BLaER1 treated with 17β-estradiol and CSF1 and Interleukin-3, amounts not matched to agents 10 nM and 100 nM (cell line): ENCODE results near the gene REPS2.

Source experiments
- H3K27ac ChIP-seq, 11 experiments: shearing (Covaris generic); formaldehyde crosslinking; 2 replicates each; pipeline ENCODE4 v1.8.1; 2022
- H3K27me3 ChIP-seq, 11 experiments: shearing (Covaris generic); formaldehyde crosslinking; 2 replicates each; pipeline ENCODE4 v1.8.1; 2022
- H3K36me3 ChIP-seq, 11 experiments: shearing (Covaris generic); formaldehyde crosslinking; 2 replicates each; pipeline ENCODE4 v1.8.1; 2022
- H3K4me1 ChIP-seq, 10 experiments: shearing (Covaris generic); formaldehyde crosslinking; 2 replicates each; pipeline ENCODE4 v1.8.1; 2022
- H3K4me2 ChIP-seq, 11 experiments: shearing (Covaris generic); formaldehyde crosslinking; 2 replicates each; pipeline ENCODE4 v1.8.1; 2022
- H3K4me3 ChIP-seq, 10 experiments: shearing (Covaris generic); formaldehyde crosslinking; 2 replicates each; pipeline ENCODE4 v1.8.1; 2022
- H3K9ac ChIP-seq, 11 experiments: shearing (Covaris generic); formaldehyde crosslinking; 2 replicates each; pipeline ENCODE4 v1.8.1; 2022
- H3K9me3 ChIP-seq, 11 experiments: shearing (Covaris generic); formaldehyde crosslinking; replicated peaks in 1 of 11; 2 replicates each; pipeline ENCODE4 v1.8.1; 2022
- H4K20me1 ChIP-seq, 11 experiments: shearing (Covaris generic); formaldehyde crosslinking; 2 replicates each; pipeline ENCODE4 v1.8.1; 2022
- Cebpa-rat ChIP-seq, 11 experiments: shearing (Covaris generic); IDR thresholded peaks; 2 replicates each; pipeline ENCODE4 v1.8.1; 2022

Gene REPS2

GRCh38 chrX:17081968-17082367, 135.5 kb downstream of the REPS2 start:
- H3K4me2 ChIP-seq = peak overlapping the region in 1 of 11 experiments; percentile 24; a peak in 1 of 22 replicates
- H3K4me1 ChIP-seq = 0 out of 20 replicates have a peak, but pooled peaks cover 0 to 4% (median 0%) of the 10 kb centered on the region in 10 experiments
- no peak for TF ChIP-seq Cebpa-rat (IDR thresholded peaks at IDR 0.05)
- H3K9me3 ChIP-seq = no peaks in the 10 kb centered on the region
- no peaks in the 10 kb centered on the region for H3K36me3 ChIP-seq
- peaks cover 0 to 7% (median 0%) of the 10 kb centered on the region in 11 experiments; a peak in 5 of 22 replicates for H4K20me1 ChIP-seq
- H3K9ac ChIP-seq = no peak overlapping the region
- no peak overlapping the region for H3K27ac ChIP-seq
- H3K27me3 ChIP-seq = peaks cover 100% of the 10 kb centered on the region in 11 experiments
- no peak overlapping the region for H3K4me3 ChIP-seq

GRCh38 chrX:17082831-17083230, 136.4 kb downstream of the REPS2 start:
- Histone ChIP-seq H3K27ac (no peak overlapping the region), H3K9me3 (peaks cover 0 to 6% (median 0%) of the 10 kb centered on the region in 11 experiments; a peak in 1 of 22 replicates), H3K36me3 (no peaks in the 10 kb centered on the region), H3K4me3 (no peak overlapping the region), H3K9ac (no peak overlapping the region), H3K27me3 (peaks cover 100% of the 10 kb centered on the region in 11 experiments), H4K20me1 (peaks cover 0 to 4% (median 0%) of the 10 kb centered on the region in 11 experiments; a peak in 4 of 22 replicates), H3K4me2 (no peak overlapping the region), H3K4me1 (0 out of 20 replicates have a peak, but pooled peaks cover 0 to 4% (median 0%) of the 10 kb centered on the region in 10 experiments)
- no peak for TF ChIP-seq Cebpa-rat (IDR thresholded peaks at IDR 0.05)

GRCh38 chrX:17086317-17086716, 139.9 kb downstream of the REPS2 start:
- H3K4me3 ChIP-seq = no peak overlapping the region
- no peaks in the 10 kb centered on the region for H3K36me3 ChIP-seq
- TF ChIP-seq Cebpa-rat (IDR thresholded peaks at IDR 0.05) = no peak
- no peak overlapping the region for H3K27ac ChIP-seq
- H3K4me2 ChIP-seq = no peak overlapping the region
- H3K9ac ChIP-seq = no peak overlapping the region
- H3K27me3 ChIP-seq = peaks cover 97 to 100% (median 98%) of the 10 kb centered on the region in 11 experiments
- no peaks in the 10 kb centered on the region; a peak in 1 of 22 replicates for H4K20me1 ChIP-seq
- peaks cover 0 to 18% (median 4%) of the 10 kb centered on the region in 11 experiments; a peak in 9 of 22 replicates for H3K9me3 ChIP-seq
- H3K4me1 ChIP-seq = 0 out of 20 replicates have a peak, but pooled peaks cover 0 to 4% (median 0%) of the 10 kb centered on the region in 10 experiments

DNA sequence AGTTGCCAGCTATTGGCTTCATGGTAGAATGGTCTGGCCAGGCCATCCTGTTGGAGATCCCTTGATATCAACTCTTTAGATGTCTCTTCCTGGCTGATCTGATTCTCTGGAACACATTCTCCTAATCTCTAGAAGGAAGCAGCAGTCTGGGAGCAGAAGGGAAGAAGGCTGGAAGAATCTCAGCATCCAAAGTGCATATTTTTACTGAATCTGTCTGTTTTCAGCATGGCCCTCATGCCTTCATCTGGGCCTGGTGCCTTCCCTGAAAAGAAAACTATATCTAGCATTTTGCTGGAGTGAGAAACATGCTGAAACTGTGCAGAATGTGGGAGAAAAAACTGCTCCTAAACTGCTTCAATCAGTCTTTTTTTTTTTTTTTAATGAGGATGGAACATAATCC, 148.7 kb downstream of the REPS2 start:
- no peak for TF ChIP-seq Cebpa-rat (IDR thresholded peaks at IDR 0.05)
- Histone ChIP-seq H3K4me3 (no peak overlapping the region), H3K27ac (no peak overlapping the region), H3K9me3 (peaks cover 0 to 29% (median 3%) of the 10 kb centered on the region in 11 experiments; a peak in 11 of 22 replicates), H3K36me3 (no peaks in the 10 kb centered on the region), H3K4me1 (no peaks in the 10 kb centered on the region), H3K4me2 (no peak overlapping the region), H3K27me3 (peaks cover 92 to 100% (median 99%) of the 10 kb centered on the region in 11 experiments), H4K20me1 (no peaks in the 10 kb centered on the region), H3K9ac (no peak overlapping the region)

DNA sequence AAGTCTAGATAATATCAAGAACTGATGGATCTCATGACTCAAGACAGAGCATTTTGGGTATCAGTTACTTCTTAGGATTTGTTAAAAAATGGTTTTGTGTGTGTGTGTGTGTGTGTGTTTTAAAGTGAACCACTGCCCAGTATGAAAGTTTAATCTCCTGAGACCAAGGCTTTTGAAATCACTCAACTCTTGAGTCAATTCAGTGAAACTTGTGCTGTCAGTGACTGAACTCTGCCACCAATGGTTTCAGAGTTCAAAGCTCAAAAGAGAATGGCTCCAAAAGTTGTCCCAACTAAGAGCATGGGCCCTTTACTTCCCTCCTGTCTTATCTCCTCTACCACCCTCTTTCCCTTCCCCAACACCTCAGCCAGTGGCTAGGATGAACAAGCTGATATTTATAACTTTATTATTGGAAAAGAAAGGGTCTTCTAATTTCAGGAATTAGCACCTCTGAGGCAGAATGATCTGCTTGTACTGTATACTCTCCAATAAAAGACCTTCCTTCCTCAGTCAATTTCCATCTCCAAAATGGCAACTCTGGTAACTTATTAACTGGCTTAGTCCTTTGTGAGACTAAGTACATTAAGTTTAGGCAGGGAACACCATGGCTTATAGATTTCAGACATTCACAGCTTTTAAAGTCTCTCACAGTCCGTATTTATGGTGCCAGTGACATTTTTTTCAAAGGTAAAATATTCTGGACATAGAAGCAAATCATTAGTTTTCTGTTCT, 152.2 kb downstream of the REPS2 start:
- no peaks in the 10 kb centered on the region for H3K4me1 ChIP-seq
- H3K9me3 ChIP-seq = peaks cover 0 to 25% (median 0%) of the 10 kb centered on the region in 11 experiments; a peak in 5 of 22 replicates
- H3K4me2 ChIP-seq = no peak overlapping the region
- 0 out of 22 replicates have a peak, but pooled peaks cover 0 to 5% (median 0%) of the 10 kb centered on the region in 11 experiments for H4K20me1 ChIP-seq
- H3K27ac ChIP-seq = no peak overlapping the region
- TF ChIP-seq Cebpa-rat (IDR thresholded peaks at IDR 0.05) = no peak
- H3K9ac ChIP-seq = no peak overlapping the region
- peaks cover 92 to 100% (median 98%) of the 10 kb centered on the region in 11 experiments for H3K27me3 ChIP-seq
- H3K4me3 ChIP-seq = no peak overlapping the region
- H3K36me3 ChIP-seq = no peaks in the 10 kb centered on the region

DNA sequence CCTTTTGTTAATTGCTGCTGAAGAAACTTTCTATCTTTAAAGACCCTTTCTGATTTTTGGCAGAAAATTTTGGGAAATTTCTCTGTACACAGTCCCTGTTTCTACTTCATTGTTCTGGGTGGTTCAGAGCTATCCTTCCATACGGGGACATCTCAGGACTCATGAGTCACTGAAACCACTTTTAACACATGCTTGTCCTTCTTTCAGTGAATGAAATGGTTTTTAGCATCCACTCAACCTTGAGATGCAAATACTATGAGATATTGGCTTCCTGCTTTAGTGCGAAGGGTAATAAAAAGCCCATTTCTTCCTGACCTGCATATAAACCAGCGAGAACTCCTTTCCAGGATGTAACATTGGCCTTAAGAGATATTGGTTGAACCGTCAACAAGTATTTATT, 158.0 kb downstream of the REPS2 start:
- Histone ChIP-seq H3K9me3 (peaks cover 0 to 8% (median 0%) of the 10 kb centered on the region in 11 experiments; a peak in 3 of 22 replicates), H3K27me3 (peaks cover 94 to 100% (median 99%) of the 10 kb centered on the region in 11 experiments), H3K27ac (no peak overlapping the region), H3K4me2 (no peak overlapping the region), H3K4me3 (no peak overlapping the region), H4K20me1 (0 out of 22 replicates have a peak, but pooled peaks cover 0 to 5% (median 0%) of the 10 kb centered on the region in 11 experiments), H3K9ac (no peak overlapping the region), H3K4me1 (no peaks in the 10 kb centered on the region), H3K36me3 (no peaks in the 10 kb centered on the region)
- TF ChIP-seq Cebpa-rat (IDR thresholded peaks at IDR 0.05) = no peak

DNA sequence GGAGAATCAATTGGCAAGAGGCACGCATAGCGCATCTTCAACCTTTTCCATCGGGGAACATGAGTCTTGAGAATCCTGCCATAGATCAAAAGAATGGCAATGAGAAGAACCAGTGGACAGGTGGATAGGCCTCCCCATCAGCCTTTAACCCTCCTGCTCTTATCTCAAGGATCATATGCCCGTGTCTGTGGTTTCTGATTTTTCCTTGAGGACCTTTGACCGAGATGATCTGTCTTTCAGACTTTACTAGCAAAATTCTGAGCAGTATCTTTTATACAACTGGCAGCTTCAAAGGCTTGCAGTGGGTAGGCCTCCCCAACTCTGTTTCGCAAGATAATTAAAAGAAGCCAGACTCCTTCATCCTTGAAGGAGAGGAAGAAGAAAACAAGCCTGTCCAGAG, 174.4 kb downstream of the REPS2 start:
- H3K27ac ChIP-seq = no peak overlapping the region
- no peak overlapping the region for H3K9ac ChIP-seq
- H3K4me3 ChIP-seq = no peak overlapping the region
- H3K4me2 ChIP-seq = no peak overlapping the region
- H4K20me1 ChIP-seq = no peaks in the 10 kb centered on the region; a peak in 1 of 22 replicates
- H3K9me3 ChIP-seq = peaks cover 6 to 21% (median 13%) of the 10 kb centered on the region in 11 experiments; a peak in 19 of 22 replicates
- no peaks in the 10 kb centered on the region for H3K4me1 ChIP-seq
- TF ChIP-seq Cebpa-rat (IDR thresholded peaks at IDR 0.05) = no peak
- no peaks in the 10 kb centered on the region for H3K36me3 ChIP-seq
- peaks cover 59 to 76% (median 71%) of the 10 kb centered on the region in 11 experiments for H3K27me3 ChIP-seq

GRCh38 chrX:17154001-17154400, 207.5 kb downstream of the REPS2 start:
- no peak overlapping the region for H3K9ac ChIP-seq
- peaks cover 0 to 7% (median 0%) of the 10 kb centered on the region in 10 experiments; a peak in 2 of 20 replicates for H3K4me1 ChIP-seq
- 0 out of 22 replicates have a peak, but pooled peaks cover 0 to 2% (median 0%) of the 10 kb centered on the region in 11 experiments for H3K9me3 ChIP-seq
- TF ChIP-seq Cebpa-rat (IDR thresholded peaks at IDR 0.05) = no peak
- H4K20me1 ChIP-seq = peaks cover 0 to 5% (median 0%) of the 10 kb centered on the region in 11 experiments; a peak in 1 of 22 replicates
- H3K27ac ChIP-seq = no peak overlapping the region
- H3K27me3 ChIP-seq = peaks cover 94 to 100% (median 99%) of the 10 kb centered on the region in 11 experiments
- no peak overlapping the region for H3K4me2 ChIP-seq
- H3K4me3 ChIP-seq = no peak overlapping the region
- no peaks in the 10 kb centered on the region for H3K36me3 ChIP-seq

GRCh38 chrX:17160975-17161374, 214.5 kb downstream of the REPS2 start:
- Histone ChIP-seq H3K27ac (no peak overlapping the region), H3K36me3 (no peaks in the 10 kb centered on the region), H3K4me2 (no peak overlapping the region), H3K4me1 (no peaks in the 10 kb centered on the region), H3K4me3 (no peak overlapping the region), H4K20me1 (no peaks in the 10 kb centered on the region), H3K9me3 (peaks cover 46 to 72% (median 58%) of the 10 kb centered on the region in 11 experiments), H3K27me3 (peaks cover 68 to 91% (median 82%) of the 10 kb centered on the region in 11 experiments), H3K9ac (no peak overlapping the region)
- TF ChIP-seq Cebpa-rat (IDR thresholded peaks at IDR 0.05) = no peak
